GM12878 (cell line): Measurements from ENCODE around the gene FNDC3B. TPM values are rescaled to one million over a fixed set of nuclear protein-coding genes. Genes with fewer than 3 reads are reported as not detected.

Source experiments
- ATAC-seq: fragments of 200-7000 bp; cut with Tn5 transposase; 3 replicates; pipeline ENCODE4 v1.9.1; 2020; ENCODE audit warnings: mild to moderate bottlenecking, moderate library complexity
- BruUV-seq: library from RNA; stranded (reverse); fragments of 400-500 nt; replicated peaks from 2 replicates; lab custom pipeline; 2021; lab: Mats Ljungman, UMichigan
- CTCF ChIA-PET: fragments of 300-600 bp; sonication (Branson Sonifier 250); formaldehyde crosslinking; extraction: SDS; loops from one replicate; lab custom pipeline; 2021; ENCODE audit warnings: inconsistent platforms; lab: Yijun Ruan, JAX
- POLR2A ChIA-PET: fragments of 350-600 bp; formaldehyde crosslinking; extraction: SDS; loops from one replicate; lab custom pipeline; 2021; ENCODE audit warnings: inconsistent platforms; lab: Charles Lee
- RAD21 ChIA-PET: fragments of 300-600 bp; sonication (Branson Sonifier 250); formaldehyde crosslinking; loops from one replicate; lab custom pipeline; 2023; ENCODE audit warnings: antibody characterized with exemption; ENCODE audit not compliant: unreplicated experiment; lab: Charles Lee
- SMC1A ChIA-PET: fragments of 300-600 bp; sonication (Branson Sonifier 250); formaldehyde crosslinking; loops from one replicate; lab custom pipeline; 2023; ENCODE audit not compliant: unreplicated experiment, uncharacterized antibody; lab: Charles Lee
- DNase-seq: peaks from one replicate; pipeline ENCODE4 v3.0.0-alpha.2; 2011; ENCODE audit warnings: low read depth, low spot score
- FAIRE-seq: peaks from 3 replicates; lab custom pipeline; 2011; peaks lifted over from hg19 to GRCh38; lab: Jason Lieb, UNC
- H2AFZ ChIP-seq: 2 replicates; pipeline ENCODE4 v1.6.0; 2011; ENCODE audit warnings: low read depth, low read length, control low read depth; ENCODE audit not compliant: control insufficient read depth
- H3K27ac ChIP-seq: 2 replicates; pipeline ENCODE4 v1.5.1; 2011; ENCODE audit warnings: control low read depth; ENCODE audit not compliant: control insufficient read depth, insufficient read depth
- H3K27me3 ChIP-seq, 2 experiments: replicated peaks in 1 of 2; 2 replicates each; pipeline versions ENCODE4 v1.6.0 to v1.6.1; 2011; ENCODE audit warnings: low read length in 1 of 2; ENCODE audit not compliant: control insufficient read depth in 2 of 2, insufficient read depth in 2 of 2
- H3K36me3 ChIP-seq, 2 experiments: 2 replicates each; pipeline ENCODE4 v1.5.1; 2011; ENCODE audit warnings: low read length in 1 of 2; ENCODE audit not compliant: control insufficient read depth in 2 of 2, insufficient read depth in 2 of 2
- H3K4me1 ChIP-seq: 2 replicates; pipeline ENCODE4 v1.6.1; 2011; ENCODE audit warnings: mild to moderate bottlenecking, low read length, moderate library complexity, mixed read lengths; ENCODE audit not compliant: control insufficient read depth, insufficient read depth
- H3K4me2 ChIP-seq: 2 replicates; pipeline ENCODE4 v1.6.0; 2011; ENCODE audit warnings: control low read depth; ENCODE audit not compliant: control insufficient read depth, insufficient read depth
- H3K4me3 ChIP-seq: fragments of 200-600 bp; sonication (generic); 2 replicates; pipeline ENCODE4 v1.5.1; 2016
- H3K79me2 ChIP-seq: 2 replicates; pipeline ENCODE4 v1.6.0; 2011; ENCODE audit warnings: low read length; ENCODE audit not compliant: control insufficient read depth, insufficient read depth
- H3K9ac ChIP-seq: 2 replicates; pipeline ENCODE4 v1.8.0; 2011; ENCODE audit warnings: low read length, control low read depth, mixed read lengths; ENCODE audit not compliant: control insufficient read depth, insufficient read depth
- H3K9me3 ChIP-seq: replicated peaks from 3 replicates; pipeline ENCODE4 v1.5.1; 2011; ENCODE audit warnings: mild to moderate bottlenecking, low read length; ENCODE audit not compliant: control insufficient read depth, insufficient read depth
- H4K20me1 ChIP-seq: 2 replicates; pipeline ENCODE4 v1.6.0; 2011; ENCODE audit not compliant: control insufficient read depth, insufficient read depth
- CHD2 ChIP-seq: IDR thresholded peaks from 2 replicates; pipeline ENCODE4 v1.6.1; 2011; ENCODE audit warnings: low read depth, low read length, improper control_type of control experiment, borderline replicate concordance
- EZH2 ChIP-seq: IDR thresholded peaks from 2 replicates; pipeline ENCODE4 v1.6.1; 2012; ENCODE audit warnings: low read depth, mild to moderate bottlenecking, control low read depth, inconsistent platforms, low read length, borderline replicate concordance; ENCODE audit not compliant: control insufficient read depth
- MEF2B ChIP-seq: fragments of 450-650 bp; IDR thresholded peaks from 2 replicates; pipeline ENCODE4 v1.6.1; 2018; ENCODE audit warnings: mild to moderate bottlenecking, moderate library complexity; ENCODE audit not compliant: partially characterized antibody, poor library complexity, severe bottlenecking
- MTA3 ChIP-seq: IDR thresholded peaks from 2 replicates; pipeline ENCODE4 v1.6.1; 2012; ENCODE audit warnings: low read length, inconsistent platforms, borderline replicate concordance
- NBN ChIP-seq: fragments of 450-650 bp; IDR thresholded peaks from 2 replicates; pipeline ENCODE4 v1.6.1; 2016
- RBBP5 ChIP-seq: fragments of 200-600 bp; sonication (generic); conservative IDR thresholded peaks from 2 replicates; pipeline ENCODE4 v1.6.1; 2016
- SP1 ChIP-seq: IDR thresholded peaks from one replicate; pipeline ENCODE4 v1.6.1; 2011; ENCODE audit warnings: low read depth, low read length
- SUZ12 ChIP-seq: fragments of 200-600 bp; sonication (generic); IDR thresholded peaks from one replicate; pipeline ENCODE4 v1.6.1; 2018; ENCODE audit warnings: antibody characterized with exemption, mild to moderate bottlenecking; ENCODE audit not compliant: unreplicated experiment
- WRNIP1 ChIP-seq: IDR thresholded peaks from 2 replicates; pipeline ENCODE4 v1.6.1; 2011; ENCODE audit warnings: low read depth, low read length, improper control_type of control experiment, borderline replicate concordance
- YY1 ChIP-seq: IDR thresholded peaks from 2 replicates; pipeline ENCODE4 v1.6.1; 2011; ENCODE audit warnings: low read depth, mild to moderate bottlenecking, low read length
- WGBS: methylation state at CpG from one replicate; pipeline ENCODE4 v1.1.6; 2016; ENCODE audit warnings: low lambda C conversion rate; ENCODE audit not compliant: insufficient replicate concordance, insufficient coverage; ENCODE audit errors: missing lambda C conversion rate; 5-methylcytosine and 5-hydroxymethylcytosine counted together
- in situ Hi-C: fragments of 300-500 bp; cut with MboI; formaldehyde crosslinking; loops from 9 replicates; pipeline ENCODE4 v1.14.3; 2018; ENCODE audit warnings: mixed read lengths
- intact Hi-C: fragments of 100-400 bp; cut with micrococcal nuclease; formaldehyde crosslinking; loops from one replicate; pipeline ENCODE4 v1.14.2; 2022; ENCODE audit not compliant: unreplicated experiment
- polyA plus RNA-seq, 11 experiments: library from polyadenylated mRNA; depleted of rRNA in 4 of 11; unstranded in 6 of 11; stranded (reverse) in 5 of 11; fragments of >200 nt; fragmentation: Nextera tagmentation in 4 of 11; fragmentation: Illumina TruSeq in 1 of 11; extraction: Ambion mirVana in 4 of 11; extraction: Trizol in 1 of 11; gene quantifications; 1 replicate in 1 of 11; 2 replicates in 10 of 11; pipeline versions ENCODE4 v1.2.1 to v1.2.3, GENCODE V29; 2011 to 2016; ENCODE audit warnings: inconsistent platforms in 2 of 11, missing spikeins in 2 of 11, low read depth in 1 of 11
- total RNA-seq, 4 experiments: library from RNA; depleted of rRNA in 3 of 4; stranded (reverse); fragments of >200 nt in 3 of 4; fragmentation: Illumina TruSeq in 1 of 4; extraction: Trizol in 1 of 4; gene quantifications; 2 replicates each; pipeline versions ENCODE4 v1.2.1 to v1.2.3, GENCODE V29; 2013 to 2021
- TF ChIP-seq, protein P1 (sequence below): fragments of 450-650 bp; IDR thresholded peaks from 2 replicates; pipeline ENCODE4 v1.6.1; 2017; ENCODE audit warnings: mild to moderate bottlenecking, low read depth, inconsistent platforms; ENCODE audit not compliant: poor library complexity, severe bottlenecking

Gene FNDC3B
- total and polyA plus RNA-seq, 10 of the 15 experiments (the other 5 are each of a cell fraction or from before 2014, with no cell fraction given) = 7.9 to 35.0 (median 18.5) TPM

DNA sequence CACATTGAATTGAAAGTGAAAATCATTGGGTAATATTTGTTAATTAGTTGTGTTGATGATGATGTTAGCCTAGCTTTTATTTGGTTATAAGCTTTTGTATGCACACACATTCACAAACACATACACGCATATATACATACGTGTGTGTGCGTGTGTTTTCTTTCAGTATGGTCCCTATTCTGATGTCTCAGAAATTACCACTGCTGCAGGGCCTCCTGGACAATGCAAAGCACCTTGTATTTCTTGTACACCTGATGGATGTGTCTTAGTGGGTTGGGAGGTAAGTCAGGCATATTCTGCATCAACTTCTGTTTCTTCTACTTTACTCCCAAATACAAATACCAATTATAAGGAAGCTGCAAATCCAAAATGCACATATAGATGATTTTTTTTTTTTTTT is 306.8 kb downstream of the FNDC3B start:
- H3K4me2 ChIP-seq = no peak overlapping the region
- H4K20me1 ChIP-seq = no peaks in the 10 kb centered on the region
- H2AFZ ChIP-seq = no peak overlapping the region
- 98% methylated on average over 3 of the region's 3 CpGs for whole genome bisulfite sequencing
- H3K27ac ChIP-seq = no peak overlapping the region
- no peaks in the 10 kb centered on the region for H3K9me3 ChIP-seq
- ChIA-PET POLR2A (no interaction called here), RAD21 (interaction anchor here (0.6 kb wide), 2 partner anchors 31 to 604 kb away, joined by 3 read pairs; no protein-coding TSS in a partner anchor), SMC1A (interaction anchor here (1.0 to 2.3 kb wide), 3 partner anchors 39 to 517 kb away, joined by 3 to 5 read pairs (median 3); no protein-coding TSS in a partner anchor), CTCF (interaction anchor here (1.0 to 1.4 kb wide), 2 partner anchors 14 to 206 kb away, joined by 3 to 7 read pairs; no protein-coding TSS in a partner anchor)
- no peak overlapping the region for H3K4me3 ChIP-seq
- no peak for TF ChIP-seq MEF2B
- no peak for TF ChIP-seq SUZ12
- no peak for TF ChIP-seq NBN
- TF ChIP-seq, protein P1, sequence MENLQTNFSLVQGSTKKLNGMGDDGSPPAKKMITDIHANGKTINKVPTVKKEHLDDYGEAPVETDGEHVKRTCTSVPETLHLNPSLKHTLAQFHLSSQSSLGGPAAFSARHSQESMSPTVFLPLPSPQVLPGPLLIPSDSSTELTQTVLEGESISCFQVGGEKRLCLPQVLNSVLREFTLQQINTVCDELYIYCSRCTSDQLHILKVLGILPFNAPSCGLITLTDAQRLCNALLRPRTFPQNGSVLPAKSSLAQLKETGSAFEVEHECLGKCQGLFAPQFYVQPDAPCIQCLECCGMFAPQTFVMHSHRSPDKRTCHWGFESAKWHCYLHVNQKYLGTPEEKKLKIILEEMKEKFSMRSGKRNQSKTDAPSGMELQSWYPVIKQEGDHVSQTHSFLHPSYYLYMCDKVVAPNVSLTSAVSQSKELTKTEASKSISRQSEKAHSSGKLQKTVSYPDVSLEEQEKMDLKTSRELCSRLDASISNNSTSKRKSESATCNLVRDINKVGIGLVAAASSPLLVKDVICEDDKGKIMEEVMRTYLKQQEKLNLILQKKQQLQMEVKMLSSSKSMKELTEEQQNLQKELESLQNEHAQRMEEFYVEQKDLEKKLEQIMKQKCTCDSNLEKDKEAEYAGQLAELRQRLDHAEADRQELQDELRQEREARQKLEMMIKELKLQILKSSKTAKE = no peak
- no peak for TF ChIP-seq YY1
- no peak for TF ChIP-seq CHD2
- no peak for TF ChIP-seq EZH2
- no peak for TF ChIP-seq WRNIP1
- no peak for TF ChIP-seq RBBP5
- TF ChIP-seq SP1 = no peak
- TF ChIP-seq MTA3 = no peak
- peaks cover 12 to 33% of the 10 kb centered on the region in 2 experiments for H3K36me3 ChIP-seq
- in situ Hi-C loops (loop anchor here (25.0 kb wide), 1 partner anchor 316 kb away; no protein-coding TSS in a partner anchor), intact Hi-C loops (no loop called here)
- no peak overlapping the region for H3K9ac ChIP-seq
- FAIRE-seq (no peak), DNase-seq (no peak), ATAC-seq (no peak)
- H3K27me3 ChIP-seq = no peaks in the 10 kb centered on the region
- H3K4me1 ChIP-seq = no peaks in the 10 kb centered on the region
- no TSS peak for BruUV-seq
- H3K79me2 ChIP-seq = no peaks in the 10 kb centered on the region
